GM18502 (cell line): ENCODE data around the gene VDR.
"Not testable (repeated sequence)": the region's sequence is repeated elsewhere in the genome, so short reads cannot be mapped to it uniquely, and the experiment has no call there.

Experiments used
- ATAC-seq: cut with Tn5 transposase; IDR thresholded peaks from one replicate; pipeline ENCODE4 v1.9.1; 2021; ENCODE audit warnings: mild to moderate bottlenecking; ENCODE audit not compliant: unreplicated experiment, poor library complexity

Gene VDR

GRCh38 chr12:47818467-47819137 is 86.2 kb downstream of the VDR start:
- ATAC-seq, result peak; percentile 6

GRCh38 chr12:47818007-47818376 is 86.8 kb downstream of the VDR start:
- ATAC-seq, result no peak

GRCh38 chr12:47817272-47818006 is 87.4 kb downstream of the VDR start:
- no peak for ATAC-seq

- no peak for ATAC-seq
Measured at GRCh38 chr12:47816403-47817271, 88.2 kb downstream of the VDR start.

GRCh38 chr12:47815447-47815846 is 89.3 kb downstream of the VDR start:
- not testable (repeated sequence) for ATAC-seq

- no peak for ATAC-seq
Measured at GRCh38 chr12:47814539-47815170, 90.1 kb downstream of the VDR start.

GRCh38 chr12:47813511-47814196 is 91.1 kb downstream of the VDR start:
- ATAC-seq, result peak; percentile 39

GRCh38 chr12:47812797-47813510 is 91.8 kb downstream of the VDR start:
- peak; percentile 67 for ATAC-seq

- no peak for ATAC-seq
Measured at GRCh38 chr12:47811581-47812484, 93.0 kb downstream of the VDR start.

- no peak for ATAC-seq
Measured at GRCh38 chr12:47811072-47811396, 93.8 kb downstream of the VDR start.

- not testable (repeated sequence) for ATAC-seq
Measured at GRCh38 chr12:47809518-47809917, 95.3 kb downstream of the VDR start.

- ATAC-seq, result no peak
Measured at GRCh38 chr12:47808574-47809365, 96.0 kb downstream of the VDR start.

- peak; percentile 44 for ATAC-seq
Measured at GRCh38 chr12:47808050-47808449, 96.7 kb downstream of the VDR start.

GRCh38 chr12:47807338-47807737 is 97.5 kb downstream of the VDR start:
- ATAC-seq, result no peak

GRCh38 chr12:47805417-47805816 is 99.4 kb downstream of the VDR start:
- no peak for ATAC-seq

- no peak for ATAC-seq
Measured at GRCh38 chr12:47804171-47804570, 100.6 kb downstream of the VDR start.

GRCh38 chr12:47803191-47803875 is 101.5 kb downstream of the VDR start:
- ATAC-seq, result no peak
